GM10248 (cell line): ENCODE results near the gene PLEKHM3.

ENCODE experiments used
- CTCF ChIA-PET: fragments of 300-600 bp; sonication (Branson Sonifier 250); formaldehyde crosslinking; extraction: SDS; loops from one replicate; lab custom pipeline; 2021; ENCODE audit warnings: antibody characterized with exemption; lab: Yijun Ruan, JAX
- POLR2A ChIA-PET: fragments of 350-650 bp; sonication (Branson Sonifier 250); formaldehyde crosslinking; extraction: SDS; loops from one replicate; lab custom pipeline; 2020; ENCODE audit warnings: antibody characterized with exemption; lab: Yijun Ruan, JAX
- DNase-seq: peaks from one replicate; pipeline ENCODE4 v3.0.0; 2012; ENCODE audit errors: extremely low spot score
- CTCF ChIP-seq: IDR thresholded peaks from 2 replicates; pipeline ENCODE4 v1.5.1; 2012; ENCODE audit warnings: mild to moderate bottlenecking, low read depth; ENCODE audit errors: extremely low read depth, missing control alignments, control extremely low read depth

Gene PLEKHM3

GRCh38 chr2:207988975-207989374, 36.4 kb downstream of the PLEKHM3 start:
- DNase-seq, result no peak
- ChIA-PET CTCF (interaction anchor here (1.2 to 7.1 kb wide), 3 partner anchors 10 to 13 kb away, joined by 3 to 40 read pairs (median 5); no protein-coding TSS in a partner anchor), POLR2A (no interaction called here)
- no peak for TF ChIP-seq CTCF

- DNase-seq, result no peak
Measured at GRCh38 chr2:207987025-207987716, 38.2 kb downstream of the PLEKHM3 start.

GRCh38 chr2:207984765-207985480, 40.4 kb downstream of the PLEKHM3 start:
- no peak for DNase-seq
- TF ChIP-seq CTCF, result no peak
- ChIA-PET POLR2A (no interaction called here), CTCF (interaction anchor here (7.1 kb wide), 1 partner anchor 9 kb away, joined by 40 read pairs; no protein-coding TSS in a partner anchor)

More at GRCh38 chr2:207987025-207987716, 38.2 kb downstream of the PLEKHM3 start:
- CTCF ChIA-PET, result interaction anchor here (0.7 to 7.1 kb wide), 8 partner anchors 7 to 360 kb away, joined by 3 to 40 read pairs (median 4); no protein-coding TSS in a partner anchor
- POLR2A ChIA-PET, result no interaction called here
- TF ChIP-seq CTCF, result no peak

- POLR2A ChIA-PET, result no interaction called here
- peak; percentile 56 for DNase-seq
- TF ChIP-seq CTCF, result no peak
- CTCF ChIA-PET, result no interaction called here
Measured at GRCh38 chr2:207983641-207984042, 41.7 kb downstream of the PLEKHM3 start.

- no peak for TF ChIP-seq CTCF
- CTCF ChIA-PET, result interaction anchor here (1.2 to 9.6 kb wide), 6 partner anchors 9 to 231 kb away, joined by 3 to 72 read pairs (median 5); no protein-coding TSS in a partner anchor
- POLR2A ChIA-PET, result no interaction called here
- DNase-seq, result no peak
Measured at GRCh38 chr2:207978177-207978948, 47.0 kb downstream of the PLEKHM3 start.

- CTCF ChIA-PET, result interaction anchor here (1.1 to 9.6 kb wide), 12 partner anchors 9 to 349 kb away, joined by 3 to 72 read pairs (median 6); no protein-coding TSS in a partner anchor
- no peak for TF ChIP-seq CTCF
- no peak for DNase-seq
- POLR2A ChIA-PET, result interaction anchor here (0.7 kb wide), 1 partner anchor 125 kb away, joined by 7 read pairs; no protein-coding TSS in a partner anchor
Measured at GRCh38 chr2:207975921-207976320, 49.4 kb downstream of the PLEKHM3 start.
